Thyroid gland (tissue), 4 donors: Measurements from ENCODE around the gene PSD4.

ENCODE experiments used
- POLR2A ChIP-seq, 2 donors: fragments of 450-650 bp; IDR thresholded peaks; one replicate each; pipeline ENCODE4 v1.6.1; 2017; ENCODE audit warnings: antibody characterized with exemption in 2 of 2, mild to moderate bottlenecking in 2 of 2, moderate library complexity in 1 of 2
- TF ChIP-seq, protein P1 (sequence below), 6 experiments: fragments of 200-600 bp in 3 of 6; fragments of 450-650 bp in 3 of 6; sonication (generic) in 3 of 6; IDR thresholded peaks; one replicate each; pipeline ENCODE4 v1.5.1; 2016 to 2019; ENCODE audit warnings: antibody characterized with exemption in 6 of 6, mild to moderate bottlenecking in 2 of 6, inconsistent platforms in 1 of 6, moderate library complexity in 1 of 6

DNA sequence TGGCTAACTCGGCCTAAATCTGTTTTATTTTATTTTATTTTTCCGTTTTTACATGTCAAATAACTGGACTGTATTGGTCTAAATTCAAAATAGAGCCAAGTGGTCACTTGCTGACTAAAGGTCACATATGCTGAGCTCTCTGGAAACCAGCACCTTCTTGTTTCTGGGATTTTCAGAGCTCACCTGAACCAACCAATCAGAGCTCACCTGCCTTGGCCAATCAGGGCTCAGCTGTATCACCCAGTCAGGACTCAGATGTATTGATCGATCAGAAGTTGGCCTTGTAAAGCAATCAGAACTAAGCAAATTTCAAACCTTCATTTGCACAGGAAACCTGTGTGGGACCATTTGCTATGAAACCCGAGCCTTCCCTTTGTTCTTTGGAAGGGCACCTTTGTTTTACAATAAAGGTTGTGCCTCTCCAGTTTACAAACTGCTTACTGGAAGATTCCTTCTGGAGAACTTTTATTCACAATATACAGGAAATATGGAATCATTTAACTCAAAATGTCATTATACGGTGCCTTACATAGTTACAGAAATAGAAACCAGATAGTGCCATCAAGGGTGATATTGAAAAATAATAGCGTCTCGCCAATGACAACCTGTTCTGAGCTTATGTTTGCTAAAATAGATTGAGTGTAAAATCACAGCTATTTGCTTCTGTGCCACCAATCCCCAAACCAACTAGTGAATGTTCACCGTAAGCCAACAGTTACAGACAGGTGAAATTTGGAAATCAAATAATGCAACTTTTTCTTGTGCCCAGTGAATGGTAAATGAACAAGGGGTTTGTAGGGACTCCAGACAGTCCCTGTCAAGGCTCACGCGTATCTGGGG lies 17.3 kb upstream of the PSD4 start:
- TF ChIP-seq, protein P1, sequence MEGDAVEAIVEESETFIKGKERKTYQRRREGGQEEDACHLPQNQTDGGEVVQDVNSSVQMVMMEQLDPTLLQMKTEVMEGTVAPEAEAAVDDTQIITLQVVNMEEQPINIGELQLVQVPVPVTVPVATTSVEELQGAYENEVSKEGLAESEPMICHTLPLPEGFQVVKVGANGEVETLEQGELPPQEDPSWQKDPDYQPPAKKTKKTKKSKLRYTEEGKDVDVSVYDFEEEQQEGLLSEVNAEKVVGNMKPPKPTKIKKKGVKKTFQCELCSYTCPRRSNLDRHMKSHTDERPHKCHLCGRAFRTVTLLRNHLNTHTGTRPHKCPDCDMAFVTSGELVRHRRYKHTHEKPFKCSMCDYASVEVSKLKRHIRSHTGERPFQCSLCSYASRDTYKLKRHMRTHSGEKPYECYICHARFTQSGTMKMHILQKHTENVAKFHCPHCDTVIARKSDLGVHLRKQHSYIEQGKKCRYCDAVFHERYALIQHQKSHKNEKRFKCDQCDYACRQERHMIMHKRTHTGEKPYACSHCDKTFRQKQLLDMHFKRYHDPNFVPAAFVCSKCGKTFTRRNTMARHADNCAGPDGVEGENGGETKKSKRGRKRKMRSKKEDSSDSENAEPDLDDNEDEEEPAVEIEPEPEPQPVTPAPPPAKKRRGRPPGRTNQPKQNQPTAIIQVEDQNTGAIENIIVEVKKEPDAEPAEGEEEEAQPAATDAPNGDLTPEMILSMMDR (IDR thresholded peaks at IDR 0.05) = no peak
- TF ChIP-seq POLR2A (IDR thresholded peaks at IDR 0.05) = no peak
